NT2/D1 (cell line): ENCODE measurements around the gene CCSER1.

Experiments used
- DNase-seq: peaks from one replicate; pipeline ENCODE4 v3.0.0-alpha.2; 2011; ENCODE audit warnings: low read depth, low spot score
- H3K27me3 ChIP-seq: 2 replicates; pipeline ENCODE4 v1.6.0; 2011; ENCODE audit warnings: mild to moderate bottlenecking; ENCODE audit not compliant: insufficient read length, insufficient read depth
- H3K36me3 ChIP-seq: 2 replicates; pipeline ENCODE4 v1.6.1; 2011; ENCODE audit warnings: mild to moderate bottlenecking, low read length, mixed read lengths; ENCODE audit not compliant: insufficient read depth, insufficient read length
- H3K4me1 ChIP-seq: 2 replicates; pipeline ENCODE4 v1.5.1; 2011; ENCODE audit not compliant: insufficient read depth, insufficient read length
- H3K4me3 ChIP-seq: 2 replicates; pipeline ENCODE4 v1.5.1; 2011; ENCODE audit warnings: low read depth; ENCODE audit not compliant: insufficient read length
- H3K9ac ChIP-seq: 2 replicates; pipeline ENCODE4 v1.6.0; 2011; ENCODE audit warnings: low read depth; ENCODE audit not compliant: insufficient read length
- H3K9me3 ChIP-seq: 2 replicates; pipeline ENCODE4 v1.5.1; 2011; ENCODE audit warnings: mild to moderate bottlenecking, low read length; ENCODE audit not compliant: insufficient read depth
- SUZ12 ChIP-seq: IDR thresholded peaks from 2 replicates; pipeline ENCODE4 v1.6.1; 2011; ENCODE audit not compliant: insufficient read length, insufficient read depth; ENCODE audit errors: extremely low read depth
- YY1 ChIP-seq: IDR thresholded peaks from 2 replicates; pipeline ENCODE4 v1.6.1; 2011; ENCODE audit not compliant: insufficient read length, insufficient read depth
- ZNF274 ChIP-seq: IDR thresholded peaks from 2 replicates; pipeline ENCODE4 v1.6.1; 2011; ENCODE audit warnings: mild to moderate bottlenecking, low read depth, low read length

The CCSER1 gene

GRCh38 chr4:91470671-91471070, 1343.5 kb downstream of the CCSER1 start:
- Histone ChIP-seq H3K9me3 (no peaks in the 10 kb centered on the region), H3K36me3 (no peaks in the 10 kb centered on the region), H3K4me1 (no peaks in the 10 kb centered on the region), H3K4me3 (no peak overlapping the region), H3K27me3 (no peaks in the 10 kb centered on the region), H3K9ac (no peak overlapping the region)
- no peak for DNase-seq
- TF ChIP-seq SUZ12 (no peak), YY1 (no peak), ZNF274 (no peak)

DNA sequence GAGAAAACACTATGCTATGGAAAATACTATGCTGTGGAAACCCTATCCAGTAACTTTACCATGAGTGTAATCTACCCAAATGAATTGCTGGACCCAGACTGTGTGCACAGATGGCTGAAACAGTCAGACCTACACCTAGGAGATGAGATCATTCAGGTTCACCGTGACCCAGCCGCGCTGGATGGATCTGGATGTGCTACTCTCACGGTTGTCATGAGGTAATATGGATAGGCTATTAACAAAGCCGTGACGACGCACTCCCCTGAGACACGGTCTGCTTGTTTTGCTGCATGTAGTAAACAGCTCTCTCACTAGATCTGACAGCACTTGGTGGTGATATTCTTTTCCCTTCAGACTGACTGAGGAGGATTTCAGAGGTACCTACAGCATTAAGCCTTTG, 1344.1 kb downstream of the CCSER1 start:
- DNase-seq = no peak

DNA sequence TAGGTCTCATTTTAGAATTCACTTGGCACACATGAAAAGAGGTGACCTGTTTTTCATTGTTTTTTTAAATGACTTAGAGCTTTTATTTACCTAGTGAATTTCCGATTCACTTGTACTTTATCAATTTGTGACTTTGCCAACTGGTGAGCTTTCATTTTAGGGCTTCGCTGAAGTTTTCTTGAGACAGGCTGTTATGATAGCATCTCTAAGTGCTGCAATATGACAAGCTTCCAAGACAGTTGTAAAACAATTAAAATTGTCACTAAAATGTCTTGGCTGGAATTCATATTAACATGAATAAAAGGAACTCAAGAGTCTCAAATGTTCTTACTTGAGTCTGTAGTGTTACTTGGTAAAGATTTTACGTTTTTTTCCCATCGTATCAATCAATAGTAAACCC, 1344.9 kb downstream of the CCSER1 start:
- TF ChIP-seq SUZ12 (no peak), ZNF274 (no peak), YY1 (no peak)
- H3K4me1 ChIP-seq = no peaks in the 10 kb centered on the region
- H3K9me3 ChIP-seq = no peaks in the 10 kb centered on the region
- no peaks in the 10 kb centered on the region for H3K27me3 ChIP-seq
- no peak for DNase-seq
- H3K4me3 ChIP-seq = no peak overlapping the region
- H3K9ac ChIP-seq = no peak overlapping the region
- no peaks in the 10 kb centered on the region for H3K36me3 ChIP-seq

More for the DNA sequence above, 1344.1 kb downstream of the CCSER1 start:
- no peaks in the 10 kb centered on the region for H3K36me3 ChIP-seq
- H3K27me3 ChIP-seq = no peaks in the 10 kb centered on the region
- H3K4me1 ChIP-seq = no peaks in the 10 kb centered on the region
- H3K9me3 ChIP-seq = no peaks in the 10 kb centered on the region
- no peak overlapping the region for H3K4me3 ChIP-seq
- no peak overlapping the region for H3K9ac ChIP-seq
- TF ChIP-seq SUZ12 (no peak), ZNF274 (no peak), YY1 (no peak)

DNA sequence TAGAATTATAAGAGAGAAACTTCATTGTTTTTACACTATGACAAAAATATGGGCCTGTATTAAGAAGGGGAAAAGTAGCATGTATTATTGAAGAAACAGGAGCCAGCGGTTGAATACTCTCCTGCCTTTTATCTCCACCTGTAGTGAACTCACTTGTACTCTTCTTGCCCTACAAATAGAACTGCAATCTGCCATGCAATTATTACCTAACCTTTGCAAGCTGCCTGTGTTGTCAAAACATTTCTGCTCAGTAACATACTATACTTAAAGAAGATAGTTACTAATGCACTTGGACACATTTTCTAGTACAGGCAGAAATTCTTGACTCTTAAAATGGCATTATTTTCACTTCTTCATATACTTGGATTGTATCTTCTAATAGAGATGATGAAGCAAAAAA, 1358.2 kb downstream of the CCSER1 start:
- TF ChIP-seq YY1 (no peak), SUZ12 (no peak), ZNF274 (no peak)
- DNase-seq = no peak

GRCh38 chr4:91488946-91489345, 1361.8 kb downstream of the CCSER1 start:
- H3K36me3 ChIP-seq = no peaks in the 10 kb centered on the region
- H3K9ac ChIP-seq = no peak overlapping the region
- TF ChIP-seq YY1 (no peak), ZNF274 (no peak), SUZ12 (no peak)
- no peak for DNase-seq
- H3K4me1 ChIP-seq = no peaks in the 10 kb centered on the region
- H3K4me3 ChIP-seq = no peak overlapping the region
- no peaks in the 10 kb centered on the region for H3K27me3 ChIP-seq
- no peaks in the 10 kb centered on the region for H3K9me3 ChIP-seq

More for the DNA sequence above, 1358.2 kb downstream of the CCSER1 start:
- H3K27me3 ChIP-seq = no peaks in the 10 kb centered on the region
- no peaks in the 10 kb centered on the region for H3K4me1 ChIP-seq
- no peak overlapping the region for H3K4me3 ChIP-seq
- H3K9me3 ChIP-seq = no peaks in the 10 kb centered on the region
- no peak overlapping the region for H3K9ac ChIP-seq
- no peaks in the 10 kb centered on the region for H3K36me3 ChIP-seq

- TF ChIP-seq ZNF274 (no peak), YY1 (no peak), SUZ12 (no peak)
- H3K4me1 ChIP-seq = no peaks in the 10 kb centered on the region
- no peak overlapping the region for H3K9ac ChIP-seq
- H3K9me3 ChIP-seq = no peaks in the 10 kb centered on the region
- no peaks in the 10 kb centered on the region for H3K27me3 ChIP-seq
- H3K36me3 ChIP-seq = no peaks in the 10 kb centered on the region
- no peak for DNase-seq
- no peak overlapping the region for H3K4me3 ChIP-seq
Observed at GRCh38 chr4:91497892-91498291, 1370.7 kb downstream of the CCSER1 start.

DNA sequence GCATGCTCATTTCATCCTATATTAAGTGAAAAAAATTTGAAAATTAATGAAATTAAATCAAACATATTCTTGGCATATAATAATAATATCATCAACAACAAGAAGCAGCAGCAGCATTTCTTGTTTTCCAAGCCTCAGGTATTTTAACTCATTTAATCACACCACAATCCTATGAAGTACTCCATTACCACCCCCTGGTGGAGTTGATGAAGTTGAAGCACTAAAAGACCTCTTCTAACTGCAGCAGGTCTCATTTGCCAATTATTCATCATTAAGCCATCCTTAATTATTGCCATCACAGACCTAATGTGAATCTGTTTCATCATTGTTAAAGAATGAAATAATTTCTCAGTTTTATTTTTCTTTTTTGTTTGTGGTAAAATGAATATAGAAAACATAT, 1375.2 kb downstream of the CCSER1 start:
- Histone ChIP-seq H3K9ac (no peak overlapping the region), H3K4me3 (no peak overlapping the region), H3K4me1 (no peaks in the 10 kb centered on the region), H3K27me3 (no peaks in the 10 kb centered on the region), H3K9me3 (no peaks in the 10 kb centered on the region), H3K36me3 (no peaks in the 10 kb centered on the region)
- no peak for TF ChIP-seq YY1
- no peak for TF ChIP-seq SUZ12
- TF ChIP-seq ZNF274 = no peak
- peak; percentile 3 for DNase-seq
